ENCODE data around the gene SPSB4.

- no peak for TF ChIP-seq CTCF (IDR thresholded peaks at IDR 0.05; ENCODE audit: insufficient read depth, low read depth, low read length)
- no peak for TF ChIP-seq EZH2 (IDR thresholded peaks at IDR 0.05; ENCODE audit: insufficient read depth, low read length)
These were observed 41.7 kb upstream of the SPSB4 start for GRCh38 chr3:141009496-141009895.
